Karpas-422 (cell line): ENCODE results near the gene EPG5. TPM values are rescaled to one million over a fixed set of nuclear protein-coding genes. Genes with fewer than 3 reads are reported as not detected.
A peak's percentile ranks its signal among the peaks of the same experiment; 100 is the strongest.

ENCODE experiments used
- DNase-seq: peaks from one replicate; pipeline ENCODE4 v3.0.0-alpha.2; 2015
- H2AFZ ChIP-seq: fragments of 200-600 bp; sonication (generic); 2 replicates; pipeline ENCODE4 v1.6.1; 2014; ENCODE audit warnings: antibody characterized with exemption, low read length, mixed read lengths
- H3K27ac ChIP-seq: fragments of 200-600 bp; sonication (generic); 2 replicates; pipeline ENCODE4 v1.5.1; 2014; ENCODE audit warnings: mild to moderate bottlenecking, low read length, moderate library complexity
- H3K27me3 ChIP-seq: fragments of 200-600 bp; sonication (generic); 2 replicates; pipeline ENCODE4 v1.6.1; 2014; ENCODE audit warnings: low read length, mixed read lengths
- H3K36me3 ChIP-seq: fragments of 200-600 bp; sonication (generic); 2 replicates; pipeline ENCODE4 v1.6.1; 2014; ENCODE audit warnings: low read length, mixed read lengths; ENCODE audit not compliant: insufficient read depth
- H3K4me1 ChIP-seq: fragments of 200-600 bp; sonication (generic); 2 replicates; pipeline ENCODE4 v1.6.1; 2014; ENCODE audit warnings: mild to moderate bottlenecking, low read length, mixed read lengths
- H3K4me2 ChIP-seq: fragments of 200-600 bp; sonication (generic); 2 replicates; pipeline ENCODE4 v1.6.1; 2014; ENCODE audit warnings: low read length, low read depth, mild to moderate bottlenecking; ENCODE audit not compliant: poor library complexity, severe bottlenecking
- H3K4me3 ChIP-seq: fragments of 200-600 bp; sonication (generic); 2 replicates; pipeline ENCODE4 v1.5.1; 2014; ENCODE audit warnings: mild to moderate bottlenecking, antibody characterized with exemption, low read length, mixed read lengths
- H3K79me2 ChIP-seq: fragments of 200-600 bp; sonication (generic); 2 replicates; pipeline ENCODE4 v1.6.1; 2014; ENCODE audit warnings: mild to moderate bottlenecking, low read length, mixed read lengths
- H3K9ac ChIP-seq: fragments of 200-600 bp; sonication (generic); 2 replicates; pipeline ENCODE4 v1.6.0; 2014; ENCODE audit warnings: low read length
- H3K9me2 ChIP-seq: fragments of 200-600 bp; sonication (generic), shearing (Covaris generic); replicated peaks from 2 replicates; pipeline ENCODE4 v1.6.0; 2014; ENCODE audit warnings: mild to moderate bottlenecking, low read length, moderate library complexity; ENCODE audit not compliant: insufficient read depth
- H3K9me3 ChIP-seq: fragments of 300-700, 200-600 bp; sonication (generic); 2 replicates; pipeline ENCODE4 v1.6.1; 2014; ENCODE audit warnings: low read length, mixed read lengths
- H4K20me1 ChIP-seq: fragments of 200-600 bp; sonication (generic); 2 replicates; pipeline ENCODE4 v1.6.1; 2014; ENCODE audit warnings: mild to moderate bottlenecking, antibody characterized with exemption, low read length, low read depth; ENCODE audit not compliant: insufficient read depth
- total RNA-seq: library from RNA; depleted of rRNA; stranded (reverse); fragments of >200 nt; shearing (Covaris generic); gene quantifications from 2 replicates; pipeline ENCODE4 v1.2.3, GENCODE V29; 2014; ENCODE audit warnings: low replicate concordance

EPG5 gene
- total RNA-seq, 1 experiment from 2014 or later, result 33.2 TPM

- Histone ChIP-seq H3K36me3 (peaks cover 16% of the 10 kb centered on the region; the same call in 1 of the 2 replicates), H3K27me3 (no peaks in the 10 kb centered on the region), H3K4me1 (no peaks in the 10 kb centered on the region), H3K9me2 (no peaks in the 10 kb centered on the region), H3K9ac (no peak overlapping the region), H3K4me2 (no peak overlapping the region), H3K79me2 (no peaks in the 10 kb centered on the region), H4K20me1 (no peaks in the 10 kb centered on the region), H2AFZ (no peak overlapping the region), H3K4me3 (no peak overlapping the region), H3K9me3 (no peaks in the 10 kb centered on the region), H3K27ac (no peak overlapping the region)
- no peak for DNase-seq
These were observed 36.2 kb downstream of the EPG5 start for GRCh38 chr18:45930963-45931362.

GRCh38 chr18:45926691-45927090 is 40.4 kb downstream of the EPG5 start:
- H3K36me3 ChIP-seq, result peaks cover 32% of the 10 kb centered on the region; the same call in 1 of the 2 replicates
- H3K9me2 ChIP-seq, result no peaks in the 10 kb centered on the region
- H3K27me3 ChIP-seq, result no peaks in the 10 kb centered on the region
- no peak overlapping the region for H3K27ac ChIP-seq
- no peaks in the 10 kb centered on the region for H3K9me3 ChIP-seq
- no peak overlapping the region for H3K4me3 ChIP-seq
- H3K4me2 ChIP-seq, result no peak overlapping the region
- no peaks in the 10 kb centered on the region for H4K20me1 ChIP-seq
- H3K79me2 ChIP-seq, result no peaks in the 10 kb centered on the region
- no peak overlapping the region for H3K9ac ChIP-seq
- no peaks in the 10 kb centered on the region for H3K4me1 ChIP-seq
- no peak overlapping the region for H2AFZ ChIP-seq
- no peak for DNase-seq

GRCh38 chr18:45926085-45926484 is 41.0 kb downstream of the EPG5 start:
- no peaks in the 10 kb centered on the region for H4K20me1 ChIP-seq
- H3K4me1 ChIP-seq, result no peaks in the 10 kb centered on the region
- no peaks in the 10 kb centered on the region for H3K27me3 ChIP-seq
- H3K4me2 ChIP-seq, result no peak overlapping the region
- H3K79me2 ChIP-seq, result no peaks in the 10 kb centered on the region
- no peak overlapping the region for H3K4me3 ChIP-seq
- no peak overlapping the region for H2AFZ ChIP-seq
- H3K9me3 ChIP-seq, result no peaks in the 10 kb centered on the region
- peaks cover 32% of the 10 kb centered on the region; the same call in 1 of the 2 replicates for H3K36me3 ChIP-seq
- no peak for DNase-seq
- no peaks in the 10 kb centered on the region for H3K9me2 ChIP-seq
- no peak overlapping the region for H3K9ac ChIP-seq
- no peak overlapping the region for H3K27ac ChIP-seq

- Histone ChIP-seq H3K9me3 (no peaks in the 10 kb centered on the region), H3K4me2 (no peak overlapping the region), H3K9ac (no peak overlapping the region), H3K9me2 (no peaks in the 10 kb centered on the region), H2AFZ (no peak overlapping the region), H3K27me3 (no peaks in the 10 kb centered on the region), H3K4me3 (no peak overlapping the region), H4K20me1 (no peaks in the 10 kb centered on the region), H3K27ac (no peak overlapping the region), H3K79me2 (no peaks in the 10 kb centered on the region), H3K4me1 (no peaks in the 10 kb centered on the region), H3K36me3 (peaks cover 28% of the 10 kb centered on the region; the same call in 1 of the 2 replicates)
- no peak for DNase-seq
These were observed 44.0 kb downstream of the EPG5 start for GRCh38 chr18:45923138-45923537.

GRCh38 chr18:45920367-45920766 is 46.8 kb downstream of the EPG5 start:
- Histone ChIP-seq H3K4me2 (no peak overlapping the region), H4K20me1 (no peaks in the 10 kb centered on the region), H3K9ac (no peak overlapping the region), H2AFZ (no peak overlapping the region), H3K36me3 (peaks cover 27% of the 10 kb centered on the region; the same call in 1 of the 2 replicates), H3K4me3 (no peak overlapping the region), H3K4me1 (no peaks in the 10 kb centered on the region), H3K27me3 (no peaks in the 10 kb centered on the region), H3K79me2 (no peaks in the 10 kb centered on the region), H3K27ac (no peak overlapping the region), H3K9me3 (no peaks in the 10 kb centered on the region), H3K9me2 (no peaks in the 10 kb centered on the region)
- DNase-seq, result no peak

GRCh38 chr18:45916302-45916701 is 50.8 kb downstream of the EPG5 start:
- no peaks in the 10 kb centered on the region for H3K79me2 ChIP-seq
- H3K27me3 ChIP-seq, result no peaks in the 10 kb centered on the region
- no peak overlapping the region for H3K4me3 ChIP-seq
- H4K20me1 ChIP-seq, result no peaks in the 10 kb centered on the region
- no peak overlapping the region for H3K9ac ChIP-seq
- H3K27ac ChIP-seq, result no peak overlapping the region
- no peak overlapping the region for H3K4me2 ChIP-seq
- peaks cover 18% of the 10 kb centered on the region; the same call in 1 of the 2 replicates for H3K36me3 ChIP-seq
- no peaks in the 10 kb centered on the region for H3K4me1 ChIP-seq
- DNase-seq, result peak; percentile 49
- no peaks in the 10 kb centered on the region for H3K9me3 ChIP-seq
- H2AFZ ChIP-seq, result no peak overlapping the region
- no peaks in the 10 kb centered on the region for H3K9me2 ChIP-seq

GRCh38 chr18:45913276-45913675 is 53.9 kb downstream of the EPG5 start:
- Histone ChIP-seq H3K27ac (no peak overlapping the region), H3K36me3 (peaks cover 20% of the 10 kb centered on the region; the same call in 1 of the 2 replicates), H3K4me2 (no peak overlapping the region)

GRCh38 chr18:45910405-45911023 is 56.6 kb downstream of the EPG5 start:
- Histone ChIP-seq H3K4me3 (no peak overlapping the region), H3K27me3 (no peaks in the 10 kb centered on the region), H3K9me3 (no peaks in the 10 kb centered on the region), H2AFZ (no peak overlapping the region), H3K79me2 (no peaks in the 10 kb centered on the region), H3K36me3 (peaks cover 19% of the 10 kb centered on the region; the same call in 1 of the 2 replicates), H4K20me1 (no peaks in the 10 kb centered on the region), H3K4me2 (no peak overlapping the region), H3K27ac (no peak overlapping the region), H3K9me2 (no peaks in the 10 kb centered on the region), H3K9ac (no peak overlapping the region), H3K4me1 (no peaks in the 10 kb centered on the region)
- peak; percentile 81 for DNase-seq

More at GRCh38 chr18:45913276-45913675, 53.9 kb downstream of the EPG5 start:
- H3K27me3 ChIP-seq, result no peaks in the 10 kb centered on the region
- H3K9me2 ChIP-seq, result no peaks in the 10 kb centered on the region
- no peak overlapping the region for H3K9ac ChIP-seq
- H3K4me3 ChIP-seq, result no peak overlapping the region
- no peaks in the 10 kb centered on the region for H3K79me2 ChIP-seq
- DNase-seq, result no peak
- H2AFZ ChIP-seq, result no peak overlapping the region
- no peaks in the 10 kb centered on the region for H4K20me1 ChIP-seq
- no peaks in the 10 kb centered on the region for H3K4me1 ChIP-seq
- no peaks in the 10 kb centered on the region for H3K9me3 ChIP-seq
